T-helper 2 cell (primary cell): ENCODE data around the gene KLHL2.
"Not testable (repeated sequence)": the region's sequence is repeated elsewhere in the genome, so short reads cannot be mapped to it uniquely, and the experiment has no call there.

Experiments
- DNase-seq, 5 experiments: peaks; one replicate each; pipeline versions ENCODE4 v3.0.0 to v3.0.0-alpha.2; 2012 to 2022

Gene KLHL2

DNA sequence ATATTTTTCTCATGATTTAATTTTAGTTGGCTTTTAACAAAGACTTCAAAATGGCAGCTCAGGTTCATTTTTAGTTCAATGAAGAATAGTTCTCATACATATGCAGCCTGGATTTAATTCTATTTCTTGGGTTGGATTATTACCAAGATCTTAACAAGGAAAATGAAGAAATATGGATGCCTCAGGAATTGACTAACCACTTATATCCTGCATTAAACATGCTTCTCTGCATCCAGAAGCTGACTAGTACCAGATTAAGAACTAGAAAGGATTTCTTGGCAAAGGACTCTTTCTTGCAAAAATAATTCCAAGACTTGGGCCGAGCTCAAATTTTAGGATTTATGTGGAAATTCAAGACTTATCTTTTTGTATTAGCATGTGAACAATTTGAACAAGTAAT is 5.6 kb upstream of the KLHL2 start:
- no peak for DNase-seq

- no peak for DNase-seq
Measured at GRCh38 chr4:165203541-165204461, 3.6 kb upstream of the KLHL2 start.

- DNase-seq, result no peak
Measured at GRCh38 chr4:165204462-165204830, 2.9 kb upstream of the KLHL2 start.

DNA sequence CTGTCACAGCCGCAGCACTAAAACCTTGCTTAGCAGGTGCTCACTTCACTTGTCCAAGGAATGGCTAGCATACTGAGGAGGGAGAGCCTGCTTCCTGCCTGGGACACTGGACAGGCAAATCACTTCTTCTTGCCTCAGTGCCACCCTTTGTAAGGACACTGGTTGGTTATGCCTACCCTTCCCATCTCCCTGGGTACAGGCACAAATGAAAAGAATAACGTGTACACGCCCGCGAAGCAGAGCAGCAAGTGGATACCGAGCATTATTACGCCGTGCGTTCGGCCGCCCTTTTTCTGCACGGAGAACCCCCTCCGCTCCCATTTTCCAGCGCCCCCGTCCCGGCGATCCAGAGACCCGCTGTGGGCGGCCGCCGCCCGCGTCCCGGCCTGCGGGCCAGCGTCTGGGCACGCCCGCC is 338 bp upstream of the KLHL2 start:
- peak in 1 of 5 experiments; percentile 47 for DNase-seq

GRCh38 chr4:165208221-165208652 is 876 bp downstream of the KLHL2 start:
- DNase-seq, result peak in 1 of 5 experiments; percentile 43

DNA sequence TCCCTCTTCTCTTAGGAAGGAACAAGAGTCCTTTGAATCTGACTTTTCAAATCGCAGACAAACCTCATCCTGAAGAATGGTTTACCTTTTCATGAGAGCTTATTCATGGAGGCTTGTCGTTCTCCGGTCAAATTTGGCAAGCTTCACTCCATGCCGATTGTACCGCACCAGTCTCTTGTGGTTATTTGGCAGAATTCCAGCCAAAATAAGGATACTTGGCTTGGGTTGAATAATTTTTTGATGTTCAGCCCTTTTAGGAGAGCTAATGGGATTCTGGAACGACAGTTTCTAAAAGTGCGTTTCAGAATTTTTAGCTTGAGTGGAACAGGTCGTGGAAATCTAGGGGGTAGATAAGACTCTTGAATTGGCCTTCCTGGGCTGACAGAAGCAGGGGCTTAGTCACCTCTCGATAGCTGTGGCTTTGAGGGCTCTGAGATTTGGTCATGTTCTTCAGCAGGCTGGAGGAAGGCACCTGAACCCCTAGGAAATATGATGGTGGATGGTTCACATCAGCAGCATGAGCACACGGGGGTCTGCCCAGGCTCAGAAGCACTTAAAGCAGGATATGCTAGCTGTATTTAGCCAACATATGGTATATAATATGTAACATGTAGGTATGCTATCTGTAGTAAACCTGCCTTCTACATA is 1.5 kb downstream of the KLHL2 start:
- DNase-seq, result peak in 1 of 5 experiments; percentile 64

GRCh38 chr4:165209796-165210195 is 2.4 kb downstream of the KLHL2 start:
- DNase-seq, result no peak

DNA sequence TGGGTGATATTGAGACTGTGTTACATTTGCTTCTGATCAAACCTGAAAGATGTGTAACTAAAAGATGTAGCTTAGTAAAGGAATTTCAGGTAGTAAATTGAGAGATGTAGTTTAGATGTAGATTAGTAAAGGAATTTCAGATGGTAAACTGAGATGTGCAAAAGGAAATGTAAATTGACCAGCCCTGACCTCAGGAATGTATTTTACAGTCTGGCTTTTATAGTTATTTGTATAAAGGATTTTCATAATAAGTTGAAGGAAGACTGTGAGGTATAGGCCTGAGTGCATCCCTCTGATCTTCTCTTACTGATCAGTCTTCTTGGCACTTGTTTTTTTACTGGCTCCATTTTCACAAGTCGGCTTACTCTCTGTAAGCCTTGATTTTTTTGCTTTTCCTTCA is 3.2 kb downstream of the KLHL2 start:
- no peak for DNase-seq

GRCh38 chr4:165212647-165213046 is 5.3 kb downstream of the KLHL2 start:
- DNase-seq, result peak in 1 of 5 experiments; percentile 54

- not testable (repeated sequence) for DNase-seq
Measured at GRCh38 chr4:165213404-165213803, 6.0 kb downstream of the KLHL2 start.

GRCh38 chr4:165213991-165214709 is 6.8 kb downstream of the KLHL2 start:
- DNase-seq, result not testable (repeated sequence)

GRCh38 chr4:165215034-165215751 is 7.8 kb downstream of the KLHL2 start:
- peak in 1 of 5 experiments; percentile 64 for DNase-seq

DNA sequence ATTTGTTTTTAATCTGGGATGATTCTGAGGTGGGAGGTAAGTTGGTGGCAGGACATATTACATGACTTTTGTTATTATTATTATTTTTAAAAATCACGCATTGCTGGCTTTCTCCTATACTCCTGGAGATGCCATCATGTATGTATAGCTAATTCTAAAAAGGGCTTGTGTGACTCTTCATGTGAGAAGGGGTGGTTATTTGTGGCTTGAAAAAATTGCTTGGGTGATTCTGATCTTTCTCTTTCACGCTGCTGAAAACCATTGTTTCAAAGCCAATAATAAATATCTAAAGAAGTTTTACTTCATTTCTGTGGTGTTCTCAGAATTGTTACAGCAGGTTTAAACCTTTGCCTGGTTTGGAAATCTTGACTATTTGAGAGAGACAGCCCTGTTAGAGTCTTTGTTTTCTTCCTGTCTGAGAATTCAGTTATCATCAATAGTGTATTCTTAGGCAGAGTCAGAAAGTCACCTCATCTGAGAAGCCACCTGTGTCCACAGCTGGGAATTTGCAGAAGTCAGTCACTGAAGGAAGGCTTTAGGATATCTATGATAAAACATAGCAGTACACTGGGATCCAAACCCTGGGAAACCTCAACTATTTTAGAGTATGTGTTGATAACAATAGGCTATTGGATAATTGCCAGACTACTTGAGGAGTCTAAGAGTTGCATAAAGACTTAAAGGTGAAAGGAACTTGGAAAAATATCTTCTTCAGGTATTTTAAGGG is 8.6 kb downstream of the KLHL2 start:
- DNase-seq, result not testable (repeated sequence)

DNA sequence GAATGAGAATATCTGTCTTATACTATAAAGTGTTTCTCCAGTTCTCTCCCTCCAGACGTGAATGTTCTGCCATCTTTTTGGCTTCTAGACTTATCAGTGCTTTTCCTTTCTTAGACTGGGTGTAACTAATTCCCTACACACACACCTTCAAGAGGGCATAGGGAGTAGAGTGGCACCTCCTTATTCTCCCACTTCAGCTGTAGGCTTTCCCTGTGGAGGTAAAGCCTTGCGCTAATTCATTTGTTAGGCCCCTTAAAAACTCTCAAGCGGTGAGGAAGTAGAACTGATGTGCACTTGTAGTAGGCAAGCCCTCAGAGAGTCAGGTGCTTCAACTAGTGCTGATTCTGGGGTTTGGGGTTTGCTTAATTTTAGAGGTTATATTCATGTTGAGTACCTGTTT is 10.0 kb downstream of the KLHL2 start:
- no peak for DNase-seq

DNA sequence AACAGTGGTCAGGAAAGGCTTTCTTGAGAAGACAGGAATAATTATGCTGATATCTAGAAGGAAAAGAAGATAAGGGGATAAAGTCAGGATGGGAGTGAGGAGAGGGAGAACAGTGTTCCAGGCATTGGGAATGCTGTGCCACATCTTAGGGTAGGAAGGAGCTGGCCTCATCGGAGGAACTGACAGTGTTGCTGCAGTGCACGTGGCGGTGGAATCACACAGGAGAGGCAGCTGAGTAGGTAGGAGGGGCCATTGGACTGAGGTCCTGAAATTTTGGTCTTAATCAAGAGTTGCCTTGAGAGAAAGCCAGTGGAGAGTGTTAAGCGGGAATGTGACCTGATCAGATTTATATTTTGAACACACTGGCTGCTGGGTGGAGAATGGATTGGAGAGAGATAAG is 13.9 kb downstream of the KLHL2 start:
- DNase-seq, result not testable (repeated sequence)

DNA sequence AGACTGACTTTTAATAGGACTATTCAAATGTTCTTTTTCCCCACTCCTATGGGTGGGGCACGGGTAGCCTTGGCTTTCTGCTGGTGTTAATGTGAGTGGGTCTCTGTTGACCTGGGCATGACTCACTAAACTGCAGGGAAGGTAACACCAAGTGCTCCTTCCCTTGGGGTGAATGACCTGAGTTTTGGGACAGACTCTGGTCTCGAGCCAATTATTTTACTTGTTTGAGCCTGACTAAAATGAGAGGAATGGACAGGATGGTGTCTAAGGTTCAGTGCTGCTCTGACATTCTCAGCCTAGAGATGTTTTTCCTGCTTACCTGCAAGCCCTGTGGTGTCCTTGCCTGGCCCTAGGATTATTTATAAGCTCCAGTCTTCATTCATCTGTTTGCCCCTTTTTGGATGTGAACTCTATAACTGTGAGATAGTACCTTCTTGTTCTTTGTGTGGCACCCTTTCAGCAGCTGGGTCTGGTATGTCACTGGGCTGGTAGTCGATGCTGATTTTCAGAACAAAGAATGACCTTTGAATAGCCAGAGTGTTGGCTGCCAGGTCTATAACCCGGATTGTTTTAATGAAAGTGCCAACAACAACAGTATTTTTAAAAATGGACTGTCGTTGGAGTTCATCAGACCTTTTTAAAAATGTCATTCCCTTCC is 14.8 kb downstream of the KLHL2 start:
- DNase-seq, result not testable (repeated sequence)

DNA sequence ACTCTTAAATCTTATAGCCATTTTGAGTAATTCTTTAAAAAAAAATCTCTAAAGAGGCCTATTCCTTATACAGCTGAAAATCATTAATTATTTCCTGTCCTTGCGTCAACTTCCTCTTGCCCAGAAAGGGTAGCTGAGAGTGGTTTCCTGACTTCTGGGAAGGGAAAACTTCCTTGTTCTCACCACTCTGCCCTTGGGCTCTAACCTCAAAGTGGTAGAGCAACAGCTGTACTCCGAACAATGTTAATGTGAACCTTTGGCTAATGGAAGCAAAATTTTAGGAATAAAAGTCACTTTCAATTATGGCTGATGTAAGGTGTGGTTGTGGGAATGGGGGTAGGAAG is 15.3 kb downstream of the KLHL2 start:
- no peak for DNase-seq

DNA sequence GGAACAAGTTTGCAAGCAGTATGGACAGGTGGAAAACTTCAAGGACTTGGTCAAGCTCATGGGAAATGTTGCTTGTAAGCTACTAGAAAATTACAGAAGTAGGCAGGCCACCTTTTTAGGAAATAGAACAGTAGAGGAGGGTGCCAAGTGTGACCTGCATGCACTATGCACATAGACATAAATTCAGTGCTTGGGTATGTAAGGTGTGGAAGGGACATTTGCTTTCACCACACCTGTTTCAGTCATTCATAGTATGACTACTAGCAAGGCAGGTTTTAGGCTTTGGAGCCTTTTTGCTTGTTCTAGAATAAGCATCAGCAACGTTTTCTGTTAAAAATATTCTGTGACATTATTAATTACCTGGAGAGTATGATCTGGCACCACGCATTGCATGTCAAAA is 20.0 kb downstream of the KLHL2 start:
- not testable (repeated sequence) for DNase-seq

- DNase-seq, result not testable (repeated sequence)
Measured at GRCh38 chr4:165229490-165230200, 22.3 kb downstream of the KLHL2 start.

DNA sequence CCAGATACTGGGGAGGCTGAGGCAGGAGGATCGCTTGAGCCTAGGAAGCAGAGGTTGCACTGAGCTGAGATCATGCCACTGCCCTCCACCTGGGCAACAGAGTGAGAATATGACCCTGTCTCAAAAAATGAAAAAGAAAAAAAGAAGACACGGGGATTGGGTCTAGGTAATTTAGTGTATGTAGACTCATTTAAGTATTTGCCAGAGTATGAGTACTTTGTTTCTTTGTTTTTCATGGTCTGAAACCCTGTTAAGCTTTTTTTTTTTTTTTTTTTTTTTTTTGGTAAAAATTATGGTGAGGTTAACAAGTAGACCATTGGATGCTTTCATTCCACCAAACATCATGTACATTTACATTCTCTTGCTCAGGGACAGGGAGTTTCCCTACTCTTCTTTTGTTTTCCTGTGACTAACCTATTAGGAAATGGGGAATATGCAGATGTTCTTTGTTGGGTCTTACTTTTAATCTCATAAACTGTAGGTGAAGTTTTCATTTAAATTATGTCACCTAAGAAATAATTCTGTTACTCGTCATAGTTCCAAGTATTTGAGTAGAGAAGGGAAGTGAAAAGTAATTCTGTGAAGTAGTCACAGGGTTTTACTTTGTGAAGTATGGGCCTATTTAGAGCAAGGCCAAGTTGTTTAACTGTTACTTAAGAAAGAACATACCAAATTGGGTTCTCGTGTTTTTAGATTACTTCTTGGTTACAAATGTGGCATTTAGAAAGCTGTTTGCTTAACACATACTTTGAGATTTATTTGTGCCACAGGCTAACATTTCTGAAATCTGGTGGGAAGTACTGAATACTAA is 25.5 kb downstream of the KLHL2 start:
- DNase-seq, result not testable (repeated sequence)
